ENCODE results near the gene STX10. TPM values are rescaled to one million over a fixed set of nuclear protein-coding genes. Genes with fewer than 3 reads are reported as not detected.

Gene STX10
- total RNA-seq, 1 experiment from 2014 or later, result 56.9 TPM

DNA sequence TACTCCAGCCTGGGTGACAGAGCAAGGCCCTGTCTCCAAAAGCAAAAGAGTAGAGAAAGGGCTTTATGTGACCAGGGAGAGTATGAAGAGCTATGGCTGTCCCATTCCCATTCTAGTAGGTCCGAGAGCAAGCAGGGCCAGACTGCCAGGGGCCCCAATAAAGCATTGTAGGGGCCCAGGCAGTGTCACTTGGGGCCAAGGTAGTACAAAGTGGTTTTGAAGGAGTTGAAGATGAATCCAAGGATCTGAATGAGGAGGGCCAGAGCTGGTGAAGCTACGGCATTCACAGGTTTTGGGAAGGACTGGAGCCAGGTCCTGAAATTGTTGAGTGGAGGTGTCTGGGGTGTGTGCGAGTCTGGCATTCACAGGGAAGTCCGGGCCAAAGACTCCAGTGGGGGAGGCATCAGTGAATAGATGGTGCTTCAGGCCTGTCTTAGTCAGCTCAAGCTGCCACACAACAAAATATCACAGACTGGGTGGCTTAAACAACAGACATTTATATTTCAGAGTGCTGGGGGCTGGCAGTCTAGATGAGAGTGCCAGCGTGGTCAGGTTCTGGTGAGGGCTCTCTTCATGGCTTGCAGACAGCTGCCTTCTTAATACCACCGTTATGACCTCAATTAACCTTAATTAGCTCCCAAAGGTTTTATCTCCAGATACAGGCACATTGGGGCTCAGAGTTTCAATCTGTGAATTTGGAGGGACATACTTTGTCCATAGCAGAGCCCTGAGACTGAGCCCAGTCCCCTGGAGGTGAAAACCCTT is 22.2 kb downstream of the STX10 start (continued):
- TF ChIP-seq, protein P1, sequence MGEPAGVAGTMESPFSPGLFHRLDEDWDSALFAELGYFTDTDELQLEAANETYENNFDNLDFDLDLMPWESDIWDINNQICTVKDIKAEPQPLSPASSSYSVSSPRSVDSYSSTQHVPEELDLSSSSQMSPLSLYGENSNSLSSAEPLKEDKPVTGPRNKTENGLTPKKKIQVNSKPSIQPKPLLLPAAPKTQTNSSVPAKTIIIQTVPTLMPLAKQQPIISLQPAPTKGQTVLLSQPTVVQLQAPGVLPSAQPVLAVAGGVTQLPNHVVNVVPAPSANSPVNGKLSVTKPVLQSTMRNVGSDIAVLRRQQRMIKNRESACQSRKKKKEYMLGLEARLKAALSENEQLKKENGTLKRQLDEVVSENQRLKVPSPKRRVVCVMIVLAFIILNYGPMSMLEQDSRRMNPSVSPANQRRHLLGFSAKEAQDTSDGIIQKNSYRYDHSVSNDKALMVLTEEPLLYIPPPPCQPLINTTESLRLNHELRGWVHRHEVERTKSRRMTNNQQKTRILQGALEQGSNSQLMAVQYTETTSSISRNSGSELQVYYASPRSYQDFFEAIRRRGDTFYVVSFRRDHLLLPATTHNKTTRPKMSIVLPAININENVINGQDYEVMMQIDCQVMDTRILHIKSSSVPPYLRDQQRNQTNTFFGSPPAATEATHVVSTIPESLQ (CRISPR knock-in tag; IDR thresholded peaks at IDR 0.05), result no peak
- no peak for TF ChIP-seq JUN (CRISPR knock-in tag; IDR thresholded peaks at IDR 0.05)
- no peak for TF ChIP-seq EMX1 (CRISPR knock-in tag; IDR thresholded peaks at IDR 0.05)
- no peak for TF ChIP-seq NFATC4 (CRISPR knock-in tag; IDR thresholded peaks at IDR 0.05)

DNA sequence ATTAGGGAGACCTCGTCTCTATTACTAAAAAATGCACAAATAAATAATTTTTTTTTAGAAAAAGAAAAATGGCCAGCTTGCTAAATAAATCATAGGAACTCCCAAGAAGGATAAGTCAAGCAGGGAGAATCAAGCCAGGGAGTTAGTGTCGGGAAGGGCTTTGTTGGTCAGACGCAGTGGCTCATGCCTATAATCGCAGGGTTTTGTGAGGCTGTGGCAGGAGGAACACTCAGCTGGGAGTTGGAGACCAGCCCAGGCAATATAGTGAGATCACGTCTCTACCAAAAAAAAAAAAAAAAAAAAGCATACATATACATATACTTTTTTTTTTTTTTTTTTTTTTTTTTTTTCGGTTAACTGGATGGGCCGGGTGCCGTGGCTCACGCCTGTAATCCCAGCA is 23.1 kb downstream of the STX10 start:
- H3K9me3 Mint-ChIP-seq, result no peaks in the 10 kb centered on the region
- no peak for ATAC-seq
- no peaks in the 10 kb centered on the region; the same call in none of the 2 replicates for H3K36me3 Mint-ChIP-seq
- ChIA-PET CTCF (interaction anchor here (0.6 to 1.7 kb wide), 6 partner anchors 26 to 302 kb away, joined by 3 to 5 read pairs (median 4); no protein-coding TSS in a partner anchor), POLR2A (interaction anchor here (0.6 kb wide), 1 partner anchor 69 kb away, joined by 3 read pairs; no protein-coding TSS in a partner anchor)
- no peak for DNase-seq (ENCODE audit: low spot score)
- no peak overlapping the region for H3K4me3 Mint-ChIP-seq
- H3K27me3 Mint-ChIP-seq (ENCODE audit: low read depth), result no peaks in the 10 kb centered on the region
- no peak overlapping the region for H3K27ac Mint-ChIP-seq
- TF ChIP-seq ZNF671 (CRISPR knock-in tag; IDR thresholded peaks at IDR 0.05) (no peak), CBFB (CRISPR knock-in tag; IDR thresholded peaks at IDR 0.05; ENCODE audit: low read depth) (no peak), FOXK1 (CRISPR knock-in tag; IDR thresholded peaks at IDR 0.05) (no peak), ZNF232 (CRISPR knock-in tag; IDR thresholded peaks at IDR 0.05) (no peak), ATF1 (CRISPR knock-in tag; IDR thresholded peaks at IDR 0.05) (no peak)
- TF ChIP-seq, protein P2, sequence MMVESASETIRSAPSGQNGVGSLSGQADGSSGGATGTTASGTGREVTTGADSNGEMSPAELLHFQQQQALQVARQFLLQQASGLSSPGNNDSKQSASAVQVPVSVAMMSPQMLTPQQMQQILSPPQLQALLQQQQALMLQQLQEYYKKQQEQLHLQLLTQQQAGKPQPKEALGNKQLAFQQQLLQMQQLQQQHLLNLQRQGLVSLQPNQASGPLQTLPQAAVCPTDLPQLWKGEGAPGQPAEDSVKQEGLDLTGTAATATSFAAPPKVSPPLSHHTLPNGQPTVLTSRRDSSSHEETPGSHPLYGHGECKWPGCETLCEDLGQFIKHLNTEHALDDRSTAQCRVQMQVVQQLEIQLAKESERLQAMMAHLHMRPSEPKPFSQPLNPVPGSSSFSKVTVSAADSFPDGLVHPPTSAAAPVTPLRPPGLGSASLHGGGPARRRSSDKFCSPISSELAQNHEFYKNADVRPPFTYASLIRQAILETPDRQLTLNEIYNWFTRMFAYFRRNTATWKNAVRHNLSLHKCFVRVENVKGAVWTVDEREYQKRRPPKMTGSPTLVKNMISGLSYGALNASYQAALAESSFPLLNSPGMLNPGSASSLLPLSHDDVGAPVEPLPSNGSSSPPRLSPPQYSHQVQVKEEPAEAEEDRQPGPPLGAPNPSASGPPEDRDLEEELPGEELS (CRISPR knock-in tag; IDR thresholded peaks at IDR 0.05), result no peak
- peaks cover 14% of the 10 kb centered on the region for H3K4me1 Mint-ChIP-seq

DNA sequence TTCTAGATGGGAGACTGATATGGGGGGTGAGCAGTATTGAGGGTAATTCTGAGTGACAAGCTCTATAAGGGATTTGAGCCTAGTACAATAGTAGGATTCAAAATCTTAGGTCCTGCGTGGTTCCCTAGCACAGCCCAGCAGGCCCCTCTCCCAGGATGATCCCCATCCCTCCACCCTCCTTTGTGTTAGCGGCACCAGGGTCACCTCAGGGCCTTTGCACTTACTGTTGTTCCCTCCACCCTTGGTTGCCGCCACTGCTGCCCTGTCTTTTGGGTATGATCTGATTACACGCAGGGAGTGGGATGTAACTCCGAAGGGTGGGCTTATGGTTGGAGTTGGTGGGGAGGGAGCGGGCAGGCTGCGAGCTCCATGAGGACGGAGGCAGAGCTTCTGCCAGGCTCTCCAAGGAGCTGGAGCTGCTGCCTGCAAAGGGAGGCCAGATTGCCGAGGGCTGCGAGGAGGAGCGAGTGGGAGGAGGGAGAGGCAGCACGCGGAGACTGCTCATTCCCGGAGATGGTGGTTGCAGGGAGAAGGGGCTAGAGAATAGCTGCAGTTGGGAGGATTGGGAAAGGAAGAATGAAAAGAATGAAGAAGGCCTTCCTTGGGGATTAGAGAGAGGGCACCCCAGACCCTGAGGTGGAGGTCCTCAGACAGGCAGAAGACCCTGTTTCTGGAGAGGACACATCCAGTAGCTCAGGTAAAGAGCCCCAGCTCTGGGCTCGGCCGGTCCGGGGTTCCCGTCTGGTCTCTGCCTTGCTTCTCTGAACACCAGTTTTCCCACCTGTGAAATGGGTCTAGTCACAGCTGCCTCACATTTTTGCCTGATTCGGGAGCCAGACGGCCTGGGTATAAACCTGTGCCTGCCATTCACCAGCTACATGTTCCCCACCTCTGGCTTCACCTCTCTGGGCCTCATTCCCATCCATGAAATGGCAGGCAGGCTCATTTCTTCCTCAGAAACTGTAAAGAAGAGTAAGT is 26.9 kb downstream of the STX10 start:
- DNase-seq (ENCODE audit: low spot score) (no peak), ATAC-seq (no peak)
- H3K27ac Mint-ChIP-seq, result peak overlapping the region; percentile 78
- no peak overlapping the region for H3K4me3 Mint-ChIP-seq
- H3K4me1 Mint-ChIP-seq, result peaks cover 47% of the 10 kb centered on the region
- H3K9me3 Mint-ChIP-seq, result no peaks in the 10 kb centered on the region
- no peaks in the 10 kb centered on the region; the same call in 1 of the 2 replicates for H3K27me3 Mint-ChIP-seq (ENCODE audit: low read depth)
- CTCF ChIA-PET, result interaction anchor here (0.9 to 1.1 kb wide), 2 partner anchors 30 to 160 kb away, joined by 3 to 4 read pairs; no protein-coding TSS in a partner anchor
- H3K36me3 Mint-ChIP-seq, result peaks cover 4% of the 10 kb centered on the region; the same call in 1 of the 2 replicates
- POLR2A ChIA-PET, result interaction anchor here (0.6 kb wide), 1 partner anchor 150 kb away, joined by 3 read pairs; no protein-coding TSS in a partner anchor
- TF ChIP-seq GABPB1 (CRISPR knock-in tag; IDR thresholded peaks at IDR 0.05) (no peak), FOXJ3 (CRISPR knock-in tag; IDR thresholded peaks at IDR 0.05; ENCODE audit: borderline replicate concordance) (no peak), GTF2I (CRISPR knock-in tag; conservative IDR thresholded peaks at IDR 0.05) (0 out of 2 replicates have a peak, but pooled peaks have one; percentile 45), ZNF263 (CRISPR knock-in tag; IDR thresholded peaks at IDR 0.05; ENCODE audit: low read depth) (peak; percentile 61; the same call in 1 of the 2 replicates), NFATC4 (CRISPR knock-in tag; IDR thresholded peaks at IDR 0.05) (no peak)

Measured in WTC11 (cell line).